ENCODE results near the gene NR0B1. TPM values are rescaled to one million over a fixed set of nuclear protein-coding genes. Genes with fewer than 3 reads are reported as not detected.
A peak's percentile ranks its signal among the peaks of the same experiment; 100 is the strongest.

NR0B1 gene
- not detected for total RNA-seq

DNA sequence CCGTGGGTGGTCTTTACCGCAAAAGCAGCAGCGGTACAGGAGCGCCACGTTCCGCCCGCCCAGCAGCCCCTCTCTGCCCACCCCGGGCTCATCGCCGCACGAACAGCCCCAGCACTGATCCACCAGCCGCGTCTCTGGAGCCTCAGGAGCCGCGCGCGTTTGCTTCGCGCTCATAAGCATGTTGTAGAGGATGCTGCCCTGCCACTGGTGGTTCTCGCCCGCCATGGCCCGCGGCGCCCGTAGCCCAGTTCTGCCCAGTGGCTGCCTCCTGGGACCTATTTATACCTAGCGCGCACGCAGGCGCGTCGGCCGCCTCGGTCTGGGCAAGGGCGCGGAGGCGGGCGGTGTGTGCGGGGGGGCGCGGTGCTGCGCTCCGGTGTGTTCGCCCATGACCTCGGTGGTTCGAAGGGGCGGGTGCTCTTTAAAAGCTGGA lies at the start of gene NR0B1:
TSS of gene NR0B1 (minus strand) at position 252 of the 433 bp plus-strand sequence. CDS start at position 225, 27 bp downstream.
- no peak for DNase-seq

DNA sequence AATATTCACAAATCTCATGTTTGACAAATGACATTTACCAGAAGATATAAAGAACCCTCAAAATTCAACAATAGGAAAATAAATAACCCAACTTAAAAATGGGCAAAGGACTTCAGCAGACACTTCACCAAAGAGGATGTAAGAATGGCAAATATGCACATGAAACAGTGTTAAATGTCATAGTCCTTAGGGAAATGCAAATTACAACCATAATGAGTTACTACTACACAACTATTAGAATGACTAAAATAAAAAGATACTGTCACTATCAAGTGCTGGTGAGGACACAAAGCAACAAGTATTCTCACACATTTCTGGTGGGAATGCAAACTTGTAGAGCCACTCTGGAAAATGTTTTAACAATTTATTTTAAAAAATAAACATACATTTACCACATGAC lies 40.8 kb upstream of the NR0B1 start:
- DNase-seq = no peak

GRCh38 chrX:30343206-30343605 lies 34.0 kb upstream of the NR0B1 start:
- no peak for DNase-seq

GRCh38 chrX:30340753-30341152 lies 31.6 kb upstream of the NR0B1 start:
- DNase-seq = no peak

GRCh38 chrX:30327762-30328161 lies 18.6 kb upstream of the NR0B1 start:
- DNase-seq = no peak

DNA sequence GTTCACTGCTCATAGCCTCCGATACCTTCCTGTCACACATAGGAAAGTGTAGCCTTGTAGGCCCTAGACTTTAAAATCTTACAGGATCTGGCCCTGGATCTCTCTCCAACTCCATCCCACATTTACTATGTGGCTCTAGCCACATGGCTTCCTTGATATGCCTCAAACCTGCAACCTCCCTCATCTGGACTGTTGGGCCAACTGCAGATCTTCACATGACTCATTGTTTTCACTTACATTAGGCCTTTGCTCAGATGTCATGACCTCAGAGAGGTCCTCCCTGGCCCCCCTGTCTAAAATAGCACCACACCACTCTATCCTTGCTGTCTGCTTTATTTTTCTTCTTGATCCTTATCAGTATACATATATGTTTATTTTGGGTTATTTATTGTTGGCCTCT lies 8.1 kb upstream of the NR0B1 start:
- no peak for DNase-seq

GRCh38 chrX:30313322-30313721 lies 4.1 kb upstream of the NR0B1 start:
- no peak for DNase-seq

DNA sequence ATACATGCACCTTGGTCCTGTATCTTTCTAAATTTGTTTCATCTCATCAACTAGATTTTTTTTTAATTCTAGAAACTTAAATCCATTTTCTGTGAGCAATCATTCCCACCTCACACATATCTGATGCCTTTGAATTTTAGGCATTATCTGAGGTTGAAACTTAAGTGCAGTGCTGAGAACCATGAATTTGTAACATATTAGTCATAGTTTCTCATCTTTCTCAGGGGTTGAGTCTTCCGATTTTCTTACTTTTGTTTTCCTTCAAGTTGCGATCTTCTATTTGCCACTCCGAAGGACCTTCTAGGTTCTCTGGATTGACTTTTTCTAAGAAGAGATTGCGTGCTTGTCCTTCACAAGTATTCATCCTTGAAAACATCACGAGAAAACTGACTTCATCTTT lies 3.7 kb upstream of the NR0B1 start:
- DNase-seq = no peak

GRCh38 chrX:30310429-30311206 lies 1.4 kb upstream of the NR0B1 start:
- DNase-seq = no peak

GRCh38 chrX:30308263-30309138 lies 689 bp downstream of the NR0B1 start:
- peak; percentile 12 for DNase-seq

DNA sequence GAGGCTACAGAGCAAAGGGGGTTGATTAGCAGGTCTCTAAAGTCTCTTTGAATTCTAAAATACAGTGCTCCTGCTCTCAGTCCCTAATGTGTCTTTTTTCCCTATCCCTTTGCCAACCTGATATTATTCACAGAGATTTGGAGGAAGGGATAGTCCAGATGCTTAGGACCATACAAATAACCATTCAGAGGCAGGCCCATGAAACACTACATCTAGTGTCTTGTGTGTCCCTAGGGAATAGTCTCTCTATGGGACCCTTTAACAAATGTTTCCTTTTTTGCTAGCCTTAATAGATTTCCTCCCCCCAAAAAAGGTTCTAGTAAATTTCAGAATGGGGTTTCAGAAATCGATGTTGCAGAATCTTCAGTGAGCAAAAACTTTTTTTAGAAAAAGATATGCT lies 1.7 kb downstream of the NR0B1 start:
- no peak for DNase-seq

GRCh38 chrX:30304866-30305265 lies 4.3 kb downstream of the NR0B1 start:
- no peak for DNase-seq

GRCh38 chrX:30302956-30303355 lies 6.2 kb downstream of the NR0B1 start:
- peak; percentile 59 for DNase-seq

DNA sequence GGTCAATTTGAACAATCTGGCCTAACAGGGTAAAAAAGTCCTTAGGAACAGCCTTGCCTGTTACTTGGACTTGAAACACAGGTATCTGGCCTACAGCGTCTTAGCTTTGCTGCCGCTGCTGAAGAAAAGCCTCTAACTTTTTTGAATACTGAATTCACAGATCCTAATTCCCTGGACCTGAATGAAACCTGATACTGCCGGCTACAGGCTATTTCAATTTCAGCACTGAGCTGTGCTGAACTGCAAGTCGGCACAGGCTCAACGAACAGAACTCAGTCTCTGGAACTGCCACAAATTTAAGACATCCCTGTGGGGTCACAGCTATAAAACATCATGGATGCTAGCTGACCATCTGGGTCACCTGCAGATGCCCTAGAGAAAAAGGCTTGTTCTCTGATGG lies 7.2 kb downstream of the NR0B1 start:
- DNase-seq = peak; percentile 27

- DNase-seq = peak; percentile 48
Measured at GRCh38 chrX:30301208-30301607, 8.0 kb downstream of the NR0B1 start.

- no peak for DNase-seq
Measured at GRCh38 chrX:30296408-30297254, 12.6 kb downstream of the NR0B1 start.

GRCh38 chrX:30283456-30284200 lies 25.6 kb downstream of the NR0B1 start:
- DNase-seq = no peak

DNA sequence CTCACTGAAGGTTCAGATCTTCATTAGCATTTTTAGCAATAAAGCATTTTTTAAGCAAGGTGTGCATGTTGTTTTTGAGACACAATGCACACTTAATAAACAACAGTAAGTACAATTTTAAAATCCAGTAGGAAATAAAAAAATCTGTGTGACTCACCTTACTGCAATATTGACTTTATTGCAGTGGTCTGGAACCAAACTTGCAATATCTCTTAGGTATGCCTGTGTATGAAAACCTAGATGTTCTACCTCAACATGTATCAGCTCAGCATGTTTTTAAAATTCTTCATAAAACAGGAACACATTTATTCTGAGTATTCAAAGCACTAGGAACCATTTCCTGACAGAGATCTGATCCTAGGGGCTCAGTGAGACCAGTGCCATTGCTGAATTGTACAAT lies 26.7 kb downstream of the NR0B1 start:
- no peak for DNase-seq

- DNase-seq = no peak
Measured at GRCh38 chrX:30280428-30280827, 28.8 kb downstream of the NR0B1 start.

DNA sequence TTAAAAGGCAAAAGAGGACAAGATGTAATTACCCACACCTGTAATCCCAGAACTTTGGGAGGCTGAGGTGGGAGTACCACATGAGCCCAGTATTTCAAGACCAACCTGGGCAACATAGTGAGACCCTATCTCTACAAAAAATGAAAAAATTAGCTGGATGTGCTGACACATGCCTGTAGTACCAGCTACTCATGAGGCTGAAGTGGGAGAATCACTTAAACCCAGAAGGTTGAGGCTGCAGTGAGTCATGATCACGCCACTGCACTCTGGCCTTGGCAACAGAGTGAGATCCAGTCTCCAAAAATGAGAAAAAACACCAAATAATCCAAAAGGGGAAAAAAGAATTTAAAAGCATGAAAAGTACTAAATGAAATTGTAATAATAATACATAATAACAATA lies 30.8 kb downstream of the NR0B1 start:
- no peak for DNase-seq

DNA sequence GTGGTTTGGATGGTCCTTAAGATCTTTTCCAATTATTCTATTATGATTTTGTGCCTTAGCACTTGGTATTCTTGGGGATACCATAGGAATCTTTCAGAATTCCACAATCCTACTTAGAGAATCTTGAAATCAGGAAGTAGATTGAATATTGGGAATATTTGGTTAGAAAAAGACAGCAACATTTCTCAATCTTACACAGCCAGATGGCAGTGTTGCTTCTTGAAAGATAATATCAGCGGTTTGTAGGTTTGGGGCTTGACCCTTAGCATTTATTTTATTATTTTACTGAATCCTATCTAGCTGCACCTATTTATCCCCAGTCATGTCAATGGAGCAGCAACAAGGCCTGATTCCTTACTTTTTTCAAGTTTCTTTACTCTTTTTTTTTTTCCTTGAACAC lies 33.7 kb downstream of the NR0B1 start:
- peak; percentile 1 for DNase-seq

DNA sequence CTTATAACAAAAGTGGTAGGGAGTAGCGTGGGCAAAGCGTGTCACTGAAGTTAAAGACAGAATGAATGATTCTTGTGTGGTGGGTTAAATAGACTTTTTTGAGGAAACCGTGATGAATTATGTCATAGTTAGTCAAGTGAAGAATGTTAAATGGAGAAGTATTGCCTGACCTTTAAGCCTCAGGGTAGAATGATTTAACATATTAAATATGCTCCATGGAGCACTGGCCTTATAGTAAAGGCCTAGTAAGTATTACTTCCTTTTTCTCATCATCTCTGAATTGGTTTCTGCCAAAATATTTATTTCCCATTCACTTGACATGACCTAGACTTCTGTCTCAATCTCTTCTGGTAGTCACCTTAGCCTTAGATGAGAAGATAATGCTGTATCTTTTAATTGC lies 38.6 kb downstream of the NR0B1 start:
- DNase-seq = no peak

Data from tongue (tissue), 2 donors.